Stimulated activated CD4-positive, alpha-beta T cell treated with anti-CD3 and anti-CD28 coated beads, Interleukin-15, amount 100 ng/mL, for 48 hours (primary cell): ENCODE results near the gene NHLH2.

ENCODE experiments used
- DNase-seq, 2 donors: peaks; one replicate each; pipeline ENCODE4 v3.0.0-alpha.2; 2020; ENCODE audit warnings: low read depth in 2 of 2

Gene NHLH2

GRCh38 chr1:115840605-115841460 is at the start of gene NHLH2:
Gene NHLH2 (minus strand): TSS chr1:115841126. CDS start chr1:115838372, 2,754 bp downstream.
- DNase-seq, result no peak

- no peak for DNase-seq
Observed at GRCh38 chr1:115890580-115890979, 49.7 kb upstream of the NHLH2 start.

GRCh38 chr1:115888976-115889375 is 48.0 kb upstream of the NHLH2 start:
- DNase-seq, result no peak

- DNase-seq, result no peak
Observed at GRCh38 chr1:115882913-115883902, 42.3 kb upstream of the NHLH2 start.

GRCh38 chr1:115880981-115881672 is 40.2 kb upstream of the NHLH2 start:
- DNase-seq, result no peak

GRCh38 chr1:115879977-115880376 is 39.1 kb upstream of the NHLH2 start:
- DNase-seq, result no peak

- no peak for DNase-seq
Observed at GRCh38 chr1:115877511-115877910, 36.6 kb upstream of the NHLH2 start.

- no peak for DNase-seq
Observed at GRCh38 chr1:115874904-115875303, 34.0 kb upstream of the NHLH2 start.

GRCh38 chr1:115874497-115874896 is 33.6 kb upstream of the NHLH2 start:
- DNase-seq, result no peak

- DNase-seq, result no peak
Observed at GRCh38 chr1:115873184-115873583, 32.3 kb upstream of the NHLH2 start.

- DNase-seq, result no peak
Observed at GRCh38 chr1:115869064-115869463, 28.1 kb upstream of the NHLH2 start.

- DNase-seq, result no peak
Observed at GRCh38 chr1:115867216-115867615, 26.3 kb upstream of the NHLH2 start.

GRCh38 chr1:115865704-115866380 is 24.9 kb upstream of the NHLH2 start:
- no peak for DNase-seq

- no peak for DNase-seq
Observed at GRCh38 chr1:115862403-115862802, 21.5 kb upstream of the NHLH2 start.

GRCh38 chr1:115854005-115854404 is 13.1 kb upstream of the NHLH2 start:
- DNase-seq, result no peak

- no peak for DNase-seq
Observed at GRCh38 chr1:115850937-115851336, 10.0 kb upstream of the NHLH2 start.

GRCh38 chr1:115847787-115848186 is 6.9 kb upstream of the NHLH2 start:
- DNase-seq, result no peak

GRCh38 chr1:115842948-115843347 is 2.0 kb upstream of the NHLH2 start:
- DNase-seq, result no peak

- no peak for DNase-seq
Observed at GRCh38 chr1:115839679-115840237, 1.2 kb downstream of the NHLH2 start.

GRCh38 chr1:115839029-115839678 is 1.8 kb downstream of the NHLH2 start:
- no peak for DNase-seq
